ENCODE results near the gene ASTN2.

Gene ASTN2

GRCh38 chr9:116493183-116493860 lies 921.5 kb downstream of the ASTN2 start:
- H3K4me1 ChIP-seq (ENCODE audit: insufficient read depth, low read length) = no peaks in the 10 kb centered on the region
- DNase-seq = no peak
- no peak for ATAC-seq (ENCODE audit: insufficient read depth, low read depth)
- no peaks in the 10 kb centered on the region for H3K27me3 ChIP-seq (ENCODE audit: insufficient read depth, low read length, poor library complexity)
- H3K27ac ChIP-seq (ENCODE audit: low read length) = no peak overlapping the region
- H2AFZ ChIP-seq (ENCODE audit: low read depth, low read length) = no peak overlapping the region
- no peaks in the 10 kb centered on the region for H4K20me1 ChIP-seq (ENCODE audit: insufficient read depth, low read length)
- H3K4me2 ChIP-seq (ENCODE audit: insufficient read depth, low read length) = no peak overlapping the region
- H3K36me3 ChIP-seq (ENCODE audit: insufficient read depth, low read length) = no peaks in the 10 kb centered on the region
- H3K79me2 ChIP-seq (ENCODE audit: insufficient read depth, low read length) = no peaks in the 10 kb centered on the region
- H3K4me3 ChIP-seq (ENCODE audit: low read depth in 1 of 2, low read length in 2 of 2) = no peak overlapping the region
- H3K9me3 ChIP-seq (ENCODE audit: insufficient read depth, low read length, severe bottlenecking) = no peaks in the 10 kb centered on the region
- no peak overlapping the region for H3K9ac ChIP-seq (ENCODE audit: low read depth, low read length)
- TF ChIP-seq CTCF (IDR thresholded peaks at IDR 0.05; ENCODE audit: borderline replicate concordance, extremely low read depth, low read length, poor library complexity, severe bottlenecking) = no peak
- TF ChIP-seq EZH2 (IDR thresholded peaks at IDR 0.05; ENCODE audit: borderline replicate concordance, low read depth, low read length, severe bottlenecking) = no peak

- Histone ChIP-seq H3K27me3 (ENCODE audit: insufficient read depth, low read length, poor library complexity) (no peaks in the 10 kb centered on the region), H2AFZ (ENCODE audit: low read depth, low read length) (no peak overlapping the region), H3K79me2 (ENCODE audit: insufficient read depth, low read length) (no peaks in the 10 kb centered on the region), H3K4me3 (ENCODE audit: low read depth in 1 of 2, low read length in 2 of 2) (no peak overlapping the region), H4K20me1 (ENCODE audit: insufficient read depth, low read length) (no peaks in the 10 kb centered on the region), H3K9me3 (ENCODE audit: insufficient read depth, low read length, severe bottlenecking) (no peaks in the 10 kb centered on the region), H3K4me1 (ENCODE audit: insufficient read depth, low read length) (no peaks in the 10 kb centered on the region), H3K27ac (ENCODE audit: low read length) (no peak overlapping the region), H3K36me3 (ENCODE audit: insufficient read depth, low read length) (no peaks in the 10 kb centered on the region), H3K9ac (ENCODE audit: low read depth, low read length) (no peak overlapping the region), H3K4me2 (ENCODE audit: insufficient read depth, low read length) (no peak overlapping the region)
- ATAC-seq (ENCODE audit: insufficient read depth, low read depth) (no peak), DNase-seq (no peak)
- no peak for TF ChIP-seq CTCF (IDR thresholded peaks at IDR 0.05; ENCODE audit: borderline replicate concordance, extremely low read depth, low read length, poor library complexity, severe bottlenecking)
These were observed 923.2 kb downstream of the ASTN2 start for GRCh38 chr9:116491659-116492058.

- Histone ChIP-seq H3K9me3 (ENCODE audit: insufficient read depth, low read length, severe bottlenecking) (no peaks in the 10 kb centered on the region), H3K27me3 (ENCODE audit: insufficient read depth, low read length, poor library complexity) (no peaks in the 10 kb centered on the region), H3K36me3 (ENCODE audit: insufficient read depth, low read length) (no peaks in the 10 kb centered on the region), H3K4me2 (ENCODE audit: insufficient read depth, low read length) (no peak overlapping the region), H2AFZ (ENCODE audit: low read depth, low read length) (no peak overlapping the region), H3K27ac (ENCODE audit: low read length) (no peak overlapping the region), H3K9ac (ENCODE audit: low read depth, low read length) (no peak overlapping the region), H3K4me1 (ENCODE audit: insufficient read depth, low read length) (no peaks in the 10 kb centered on the region), H3K79me2 (ENCODE audit: insufficient read depth, low read length) (no peaks in the 10 kb centered on the region), H3K4me3 (ENCODE audit: low read depth in 1 of 2, low read length in 2 of 2) (no peak overlapping the region), H4K20me1 (ENCODE audit: insufficient read depth, low read length) (no peaks in the 10 kb centered on the region)
- DNase-seq = no peak
- ATAC-seq (ENCODE audit: insufficient read depth, low read depth) = no peak
- TF ChIP-seq EZH2 (IDR thresholded peaks at IDR 0.05; ENCODE audit: borderline replicate concordance, low read depth, low read length, severe bottlenecking) (no peak), CTCF (IDR thresholded peaks at IDR 0.05; ENCODE audit: borderline replicate concordance, extremely low read depth, low read length, poor library complexity, severe bottlenecking) (no peak)
These were observed 923.6 kb downstream of the ASTN2 start for GRCh38 chr9:116491219-116491618.

- H3K9ac ChIP-seq (ENCODE audit: low read depth, low read length) = no peak overlapping the region
These were observed 924.5 kb downstream of the ASTN2 start for GRCh38 chr9:116490321-116490720.

More at GRCh38 chr9:116490321-116490720, 924.5 kb downstream of the ASTN2 start:
- no peaks in the 10 kb centered on the region for H3K27me3 ChIP-seq (ENCODE audit: insufficient read depth, low read length, poor library complexity)
- no peaks in the 10 kb centered on the region for H4K20me1 ChIP-seq (ENCODE audit: insufficient read depth, low read length)
- no peaks in the 10 kb centered on the region for H3K79me2 ChIP-seq (ENCODE audit: insufficient read depth, low read length)
- H3K4me3 ChIP-seq (ENCODE audit: low read depth in 1 of 2, low read length in 2 of 2) = no peak overlapping the region
- no peak overlapping the region for H3K4me2 ChIP-seq (ENCODE audit: insufficient read depth, low read length)
- no peaks in the 10 kb centered on the region for H3K36me3 ChIP-seq (ENCODE audit: insufficient read depth, low read length)
- no peak overlapping the region for H3K27ac ChIP-seq (ENCODE audit: low read length)
- ATAC-seq (ENCODE audit: insufficient read depth, low read depth) = no peak
- no peaks in the 10 kb centered on the region for H3K9me3 ChIP-seq (ENCODE audit: insufficient read depth, low read length, severe bottlenecking)
- H3K4me1 ChIP-seq (ENCODE audit: insufficient read depth, low read length) = no peaks in the 10 kb centered on the region
- no peak for DNase-seq
- no peak for TF ChIP-seq EZH2 (IDR thresholded peaks at IDR 0.05; ENCODE audit: borderline replicate concordance, low read depth, low read length, severe bottlenecking)
- TF ChIP-seq CTCF (IDR thresholded peaks at IDR 0.05; ENCODE audit: borderline replicate concordance, extremely low read depth, low read length, poor library complexity, severe bottlenecking) = no peak
- no peak overlapping the region for H2AFZ ChIP-seq (ENCODE audit: low read depth, low read length)

Measured in DND-41 (cell line).